Measurements from ENCODE around the gene KLC1. TPM values are rescaled to one million over a fixed set of nuclear protein-coding genes. Genes with fewer than 3 reads are reported as not detected.
A peak's percentile ranks its signal among the peaks of the same experiment; 100 is the strongest.

Gene KLC1
- 100 to 1,000 TPM; 179 to 204 (median 189) TPM for total RNA-seq (2021; fragmentation: NEBNext Ultra II Directional; extraction: Animal tissue kit (Norgen Biotek cat#: 25700))
- long read RNA-seq, full-length matches to known transcripts, result 56 of 135 reads
- long read RNA-seq, partial matches to known transcripts, result 27 of 135 reads
- long read RNA-seq, other reads (novel, unspliced or antisense), result 52 of 135 reads

DNA sequence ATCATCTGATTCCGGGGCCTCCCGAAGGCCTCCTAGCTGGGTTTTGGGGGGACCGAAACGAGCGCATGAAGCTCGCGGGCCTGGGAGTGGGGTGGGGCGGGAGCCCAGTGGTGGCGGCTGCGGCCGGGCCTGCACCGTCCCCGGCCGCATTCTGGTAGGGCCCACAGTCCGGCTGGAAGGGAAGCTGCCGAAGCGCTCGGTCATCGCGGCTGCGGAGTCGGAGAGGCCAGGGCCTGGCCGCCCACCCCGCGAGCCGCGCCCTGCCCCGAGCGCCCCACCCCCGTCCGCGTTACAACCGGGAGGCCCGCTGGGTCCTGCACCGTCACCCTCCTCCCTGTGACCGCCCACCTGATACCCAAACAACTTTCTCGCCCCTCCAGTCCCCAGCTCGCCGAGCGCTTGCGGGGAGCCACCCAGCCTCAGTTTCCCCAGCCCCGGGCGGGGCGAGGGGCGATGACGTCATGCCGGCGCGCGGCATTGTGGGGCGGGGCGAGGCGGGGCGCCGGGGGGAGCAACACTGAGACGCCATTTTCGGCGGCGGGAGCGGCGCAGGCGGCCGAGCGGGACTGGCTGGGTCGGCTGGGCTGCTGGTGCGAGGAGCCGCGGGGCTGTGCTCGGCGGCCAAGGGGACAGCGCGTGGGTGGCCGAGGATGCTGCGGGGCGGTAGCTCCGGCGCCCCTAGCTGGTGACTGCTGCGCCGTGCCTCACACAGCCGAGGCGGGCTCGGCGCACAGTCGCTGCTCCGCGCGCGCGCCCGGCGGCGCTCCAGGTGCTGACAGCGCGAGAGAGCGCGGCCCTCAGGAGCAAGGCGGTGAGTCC, at the start of gene KLC1:
Gene KLC1, plus strand, starts transcription at position 528 of the 819 bp plus-strand sequence. CDS start 25,354 bp downstream, outside the sequence.
- Mint-ChIP-seq H3K27ac (peak within 1 kb of the TSS; percentile 97), H3K4me3 (peak within 1 kb of the TSS; percentile 95), H3K27me3 (ENCODE audit: insufficient read depth) (no peaks in the 10 kb centered on the region), H3K4me1 (ENCODE audit: low read depth) (peaks cover 67% of the 10 kb centered on the region), H3K36me3 (ENCODE audit: low read depth) (peaks cover 10% of the 10 kb centered on the region; the same call in 1 of the 2 replicates), H3K9me3 (no peaks in the 10 kb centered on the region)
- TF ChIP-seq, protein P1, sequence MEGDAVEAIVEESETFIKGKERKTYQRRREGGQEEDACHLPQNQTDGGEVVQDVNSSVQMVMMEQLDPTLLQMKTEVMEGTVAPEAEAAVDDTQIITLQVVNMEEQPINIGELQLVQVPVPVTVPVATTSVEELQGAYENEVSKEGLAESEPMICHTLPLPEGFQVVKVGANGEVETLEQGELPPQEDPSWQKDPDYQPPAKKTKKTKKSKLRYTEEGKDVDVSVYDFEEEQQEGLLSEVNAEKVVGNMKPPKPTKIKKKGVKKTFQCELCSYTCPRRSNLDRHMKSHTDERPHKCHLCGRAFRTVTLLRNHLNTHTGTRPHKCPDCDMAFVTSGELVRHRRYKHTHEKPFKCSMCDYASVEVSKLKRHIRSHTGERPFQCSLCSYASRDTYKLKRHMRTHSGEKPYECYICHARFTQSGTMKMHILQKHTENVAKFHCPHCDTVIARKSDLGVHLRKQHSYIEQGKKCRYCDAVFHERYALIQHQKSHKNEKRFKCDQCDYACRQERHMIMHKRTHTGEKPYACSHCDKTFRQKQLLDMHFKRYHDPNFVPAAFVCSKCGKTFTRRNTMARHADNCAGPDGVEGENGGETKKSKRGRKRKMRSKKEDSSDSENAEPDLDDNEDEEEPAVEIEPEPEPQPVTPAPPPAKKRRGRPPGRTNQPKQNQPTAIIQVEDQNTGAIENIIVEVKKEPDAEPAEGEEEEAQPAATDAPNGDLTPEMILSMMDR (IDR thresholded peaks at IDR 0.05), result peak; percentile 45
- peak; percentile 52 for DNase-seq

DNA sequence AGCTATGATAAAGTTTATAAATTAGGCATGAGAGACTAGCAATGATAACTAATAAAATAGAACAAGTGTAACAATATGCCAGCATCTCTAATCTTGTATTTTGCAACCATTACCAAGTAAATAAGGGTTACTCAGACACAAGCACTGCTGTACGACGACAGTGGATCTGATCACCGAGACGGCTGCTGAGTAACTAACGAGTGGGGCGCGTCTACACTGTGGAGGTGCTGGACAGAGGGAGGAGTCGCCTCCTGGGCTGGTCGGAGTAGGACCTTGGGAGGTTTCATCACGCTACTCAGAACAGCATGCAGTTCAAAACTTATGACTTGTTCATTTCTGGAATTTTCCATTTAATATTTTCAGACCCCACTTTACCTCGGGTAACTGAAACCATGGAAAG, 47.8 kb upstream of the KLC1 start:
- Mint-ChIP-seq H3K36me3 (ENCODE audit: low read depth) (peaks cover 15% of the 10 kb centered on the region), H3K4me3 (no peak overlapping the region), H3K9me3 (no peaks in the 10 kb centered on the region), H3K4me1 (ENCODE audit: low read depth) (peaks cover 13% of the 10 kb centered on the region), H3K27ac (no peak overlapping the region), H3K27me3 (ENCODE audit: insufficient read depth) (no peaks in the 10 kb centered on the region; the same call in 1 of the 2 replicates)
- TF ChIP-seq, protein P1 (IDR thresholded peaks at IDR 0.05), result no peak
- no peak for DNase-seq

DNA sequence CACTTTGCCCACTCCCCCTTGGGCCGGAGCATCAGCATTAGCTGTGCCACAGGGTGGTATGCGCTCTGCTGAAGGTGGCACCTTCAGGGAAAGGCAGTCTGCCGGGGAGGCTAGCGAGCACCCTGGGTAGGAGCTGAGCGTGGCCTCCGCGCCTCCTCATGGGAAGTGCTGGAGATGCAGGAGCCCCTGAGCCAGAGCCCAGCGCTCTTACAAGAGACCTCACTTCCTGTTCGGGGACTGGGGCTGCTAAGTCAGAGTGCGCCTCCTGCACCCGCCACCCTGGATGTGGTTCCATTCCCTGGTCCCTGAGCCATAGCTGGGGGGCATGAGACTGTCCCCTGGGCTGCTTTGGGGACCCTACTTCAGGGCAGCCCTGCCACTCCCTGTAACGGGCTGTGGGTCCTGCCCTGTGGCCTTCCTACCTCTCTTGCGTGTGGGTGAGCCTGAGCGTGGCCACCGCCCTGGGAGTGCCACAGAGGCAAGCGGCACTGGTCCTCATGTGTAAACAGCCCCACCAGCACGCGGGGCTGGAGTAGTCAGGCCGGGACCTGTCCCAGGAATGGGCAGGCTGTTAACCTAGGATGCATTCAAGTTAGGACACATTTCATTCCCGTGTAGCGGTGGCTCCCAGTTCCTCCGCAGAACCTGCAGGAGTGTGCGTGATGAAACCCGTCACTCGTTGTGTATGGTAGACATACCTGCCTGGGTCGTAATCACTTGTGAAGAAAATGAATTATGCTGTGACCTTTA, 46.9 kb upstream of the KLC1 start:
- H3K9me3 Mint-ChIP-seq, result no peaks in the 10 kb centered on the region
- H3K4me3 Mint-ChIP-seq, result no peak overlapping the region
- no peaks in the 10 kb centered on the region for H3K27me3 Mint-ChIP-seq (ENCODE audit: insufficient read depth)
- TF ChIP-seq, protein P1 (IDR thresholded peaks at IDR 0.05), result no peak
- peaks cover 4% of the 10 kb centered on the region for H3K4me1 Mint-ChIP-seq (ENCODE audit: low read depth)
- H3K36me3 Mint-ChIP-seq (ENCODE audit: low read depth), result peaks cover 19% of the 10 kb centered on the region
- DNase-seq, result no peak
- H3K27ac Mint-ChIP-seq, result no peak overlapping the region

DNA sequence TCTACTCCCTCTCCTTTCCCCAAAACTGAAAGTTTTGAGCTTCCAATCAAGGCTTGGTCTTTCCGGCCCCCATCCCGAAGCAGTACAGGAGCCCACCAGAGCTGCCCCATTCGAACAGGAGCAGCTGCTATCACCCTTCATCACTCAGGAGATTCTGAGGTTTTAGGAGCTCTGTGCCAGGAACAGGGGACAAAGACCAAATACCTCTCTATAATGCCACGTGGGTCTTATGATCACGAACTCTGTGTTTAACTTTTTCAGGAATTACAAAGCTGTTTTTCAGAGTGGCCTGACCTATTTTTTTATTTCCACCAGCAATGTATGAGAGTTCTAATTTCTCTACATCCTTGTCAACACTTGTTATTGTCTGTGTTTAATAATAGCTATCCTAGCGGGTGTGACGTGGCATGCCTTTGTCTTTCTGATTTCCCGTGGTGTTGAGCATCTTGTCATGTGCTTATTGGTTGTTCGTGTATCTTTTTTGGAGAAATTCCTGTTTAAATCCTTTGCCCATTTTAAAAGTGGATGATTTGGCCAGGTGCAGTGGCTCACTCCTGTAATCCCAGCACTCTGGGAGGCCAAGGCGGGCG, 44.6 kb upstream of the KLC1 start:
- Mint-ChIP-seq H3K4me1 (ENCODE audit: low read depth) (no peaks in the 10 kb centered on the region), H3K36me3 (ENCODE audit: low read depth) (peaks cover 20% of the 10 kb centered on the region), H3K4me3 (no peak overlapping the region), H3K27me3 (ENCODE audit: insufficient read depth) (no peaks in the 10 kb centered on the region), H3K9me3 (no peaks in the 10 kb centered on the region), H3K27ac (no peak overlapping the region)
- DNase-seq, result no peak
- TF ChIP-seq, protein P1 (IDR thresholded peaks at IDR 0.05), result no peak

DNA sequence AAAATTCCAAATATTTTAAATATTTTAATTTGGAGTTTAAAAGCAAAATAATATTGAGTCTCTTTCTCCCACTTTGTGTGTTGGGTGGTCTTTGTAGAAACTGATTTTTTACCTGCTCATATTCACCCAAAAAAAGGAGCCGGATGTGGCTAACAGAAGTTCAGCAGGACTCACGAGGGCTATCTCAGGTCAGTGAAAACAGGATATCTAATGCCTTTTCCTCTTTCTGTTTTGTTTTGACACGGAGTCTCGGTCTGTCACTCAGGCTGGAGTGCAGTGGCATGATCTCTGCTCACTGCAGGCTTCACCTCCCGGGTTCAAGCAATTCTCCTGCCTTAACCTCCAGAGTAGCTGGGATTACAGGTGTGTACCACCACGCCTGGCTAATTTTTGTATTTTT, 35.4 kb upstream of the KLC1 start:
- H3K4me1 Mint-ChIP-seq (ENCODE audit: low read depth), result peaks cover 38% of the 10 kb centered on the region
- H3K27me3 Mint-ChIP-seq (ENCODE audit: insufficient read depth), result peaks cover 5% of the 10 kb centered on the region; the same call in 1 of the 2 replicates
- DNase-seq, result no peak
- TF ChIP-seq, protein P1 (IDR thresholded peaks at IDR 0.05), result no peak
- peaks cover 9% of the 10 kb centered on the region for H3K36me3 Mint-ChIP-seq (ENCODE audit: low read depth)
- peak overlapping the region; percentile 85; the same call in 1 of the 2 replicates for H3K27ac Mint-ChIP-seq
- H3K9me3 Mint-ChIP-seq, result no peaks in the 10 kb centered on the region
- H3K4me3 Mint-ChIP-seq, result no peak overlapping the region

Measured in HFFc6 (cell line).